ENCODE data around the gene ZNF2.

The ZNF2 gene

GRCh38 chr2:95207111-95207961 is 41.7 kb downstream of the ZNF2 start, which contains the start of gene ZNF892:
ZNF892 (plus strand) TSS chr2:95207521; CDS start chr2:95207816, 295 bp downstream.
- peak; percentile 98 for DNase-seq

- no peak for DNase-seq
These were observed 42.5 kb downstream of the ZNF2 start for GRCh38 chr2:95208106-95208505.

- DNase-seq: no peak
These were observed 49.5 kb downstream of the ZNF2 start for GRCh38 chr2:95215018-95215612.

- no peak for DNase-seq
These were observed 54.8 kb downstream of the ZNF2 start for GRCh38 chr2:95220449-95220848.

- no peak for DNase-seq
These were observed 60.0 kb downstream of the ZNF2 start for GRCh38 chr2:95225658-95226057.

GRCh38 chr2:95231723-95232122 is 66.1 kb downstream of the ZNF2 start:
- DNase-seq: peak; percentile 93

GRCh38 chr2:95232232-95232631 is 66.6 kb downstream of the ZNF2 start:
- no peak for DNase-seq

All from islet precursor cell (in vitro differentiated cells).